SU-DHL-6 (cell line): Measurements from ENCODE around the gene DLX1.

ENCODE experiments used
- EZH2phosphoT487 ChIP-seq: fragments of 200-600 bp; sonication (generic), shearing (Covaris generic); conservative IDR thresholded peaks from 2 replicates; pipeline ENCODE4 v1.6.1; 2018; ENCODE audit warnings: mild to moderate bottlenecking, antibody characterized with exemption, low read length, moderate library complexity, mixed read lengths
- TF ChIP-seq, protein P1 (sequence below): fragments of 200-600 bp; sonication (generic); IDR thresholded peaks from one replicate; pipeline ENCODE4 v1.5.1; 2017; ENCODE audit warnings: antibody characterized with exemption, mild to moderate bottlenecking, low read length, moderate library complexity; ENCODE audit not compliant: insufficient read depth, poor library complexity, severe bottlenecking

DNA sequence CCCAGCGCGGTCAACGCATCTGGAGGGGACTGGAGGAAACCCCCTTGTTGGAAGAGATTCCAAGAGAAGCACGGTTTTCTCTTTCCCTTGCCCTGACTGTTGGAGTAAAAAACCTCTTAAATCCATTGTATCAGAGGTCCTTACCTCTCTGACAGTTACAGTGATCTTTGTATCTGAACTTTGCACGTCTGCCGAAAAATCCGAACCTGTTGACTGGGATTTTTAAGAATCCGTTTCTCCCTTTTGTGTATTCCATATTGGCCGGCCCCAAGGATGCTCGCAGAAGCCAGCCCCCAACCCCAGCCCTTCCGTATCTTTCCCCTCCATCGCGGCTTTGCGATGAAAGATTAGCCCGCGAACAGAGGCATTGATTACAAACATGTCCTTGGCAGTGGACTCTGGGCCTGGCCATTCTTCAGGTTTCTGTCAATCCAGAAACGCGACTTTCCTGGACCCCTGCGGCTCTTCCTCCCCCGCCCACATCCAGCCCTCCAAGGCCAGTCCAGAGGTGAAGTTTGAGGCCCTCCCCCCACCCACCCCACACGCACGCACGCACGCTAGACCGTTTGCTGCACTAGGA is 4.6 kb upstream of the DLX1 start:
- TF ChIP-seq, protein P1, sequence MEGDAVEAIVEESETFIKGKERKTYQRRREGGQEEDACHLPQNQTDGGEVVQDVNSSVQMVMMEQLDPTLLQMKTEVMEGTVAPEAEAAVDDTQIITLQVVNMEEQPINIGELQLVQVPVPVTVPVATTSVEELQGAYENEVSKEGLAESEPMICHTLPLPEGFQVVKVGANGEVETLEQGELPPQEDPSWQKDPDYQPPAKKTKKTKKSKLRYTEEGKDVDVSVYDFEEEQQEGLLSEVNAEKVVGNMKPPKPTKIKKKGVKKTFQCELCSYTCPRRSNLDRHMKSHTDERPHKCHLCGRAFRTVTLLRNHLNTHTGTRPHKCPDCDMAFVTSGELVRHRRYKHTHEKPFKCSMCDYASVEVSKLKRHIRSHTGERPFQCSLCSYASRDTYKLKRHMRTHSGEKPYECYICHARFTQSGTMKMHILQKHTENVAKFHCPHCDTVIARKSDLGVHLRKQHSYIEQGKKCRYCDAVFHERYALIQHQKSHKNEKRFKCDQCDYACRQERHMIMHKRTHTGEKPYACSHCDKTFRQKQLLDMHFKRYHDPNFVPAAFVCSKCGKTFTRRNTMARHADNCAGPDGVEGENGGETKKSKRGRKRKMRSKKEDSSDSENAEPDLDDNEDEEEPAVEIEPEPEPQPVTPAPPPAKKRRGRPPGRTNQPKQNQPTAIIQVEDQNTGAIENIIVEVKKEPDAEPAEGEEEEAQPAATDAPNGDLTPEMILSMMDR: no peak
- no peak for TF ChIP-seq EZH2phosphoT487
